ENCODE results near the gene TULP4.

GRCh38 chr6:158498362-158498761 is 186.1 kb downstream of the TULP4 start:
- TF ChIP-seq REST (IDR thresholded peaks at IDR 0.05) (no peak), JUNB (IDR thresholded peaks at IDR 0.05) (no peak), CHD2 (IDR thresholded peaks at IDR 0.05; ENCODE audit: low read length, partially characterized antibody) (no peak), EP300 (IDR thresholded peaks at IDR 0.05) (no peak), RAD21 (conservative IDR thresholded peaks at IDR 0.05 in 1 of 2, IDR thresholded peaks at IDR 0.05 in 1 of 2) (no peak)
- TF ChIP-seq, protein P1, sequence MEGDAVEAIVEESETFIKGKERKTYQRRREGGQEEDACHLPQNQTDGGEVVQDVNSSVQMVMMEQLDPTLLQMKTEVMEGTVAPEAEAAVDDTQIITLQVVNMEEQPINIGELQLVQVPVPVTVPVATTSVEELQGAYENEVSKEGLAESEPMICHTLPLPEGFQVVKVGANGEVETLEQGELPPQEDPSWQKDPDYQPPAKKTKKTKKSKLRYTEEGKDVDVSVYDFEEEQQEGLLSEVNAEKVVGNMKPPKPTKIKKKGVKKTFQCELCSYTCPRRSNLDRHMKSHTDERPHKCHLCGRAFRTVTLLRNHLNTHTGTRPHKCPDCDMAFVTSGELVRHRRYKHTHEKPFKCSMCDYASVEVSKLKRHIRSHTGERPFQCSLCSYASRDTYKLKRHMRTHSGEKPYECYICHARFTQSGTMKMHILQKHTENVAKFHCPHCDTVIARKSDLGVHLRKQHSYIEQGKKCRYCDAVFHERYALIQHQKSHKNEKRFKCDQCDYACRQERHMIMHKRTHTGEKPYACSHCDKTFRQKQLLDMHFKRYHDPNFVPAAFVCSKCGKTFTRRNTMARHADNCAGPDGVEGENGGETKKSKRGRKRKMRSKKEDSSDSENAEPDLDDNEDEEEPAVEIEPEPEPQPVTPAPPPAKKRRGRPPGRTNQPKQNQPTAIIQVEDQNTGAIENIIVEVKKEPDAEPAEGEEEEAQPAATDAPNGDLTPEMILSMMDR (IDR thresholded peaks at IDR 0.05) = no peak
- TF ChIP-seq, protein P2, sequence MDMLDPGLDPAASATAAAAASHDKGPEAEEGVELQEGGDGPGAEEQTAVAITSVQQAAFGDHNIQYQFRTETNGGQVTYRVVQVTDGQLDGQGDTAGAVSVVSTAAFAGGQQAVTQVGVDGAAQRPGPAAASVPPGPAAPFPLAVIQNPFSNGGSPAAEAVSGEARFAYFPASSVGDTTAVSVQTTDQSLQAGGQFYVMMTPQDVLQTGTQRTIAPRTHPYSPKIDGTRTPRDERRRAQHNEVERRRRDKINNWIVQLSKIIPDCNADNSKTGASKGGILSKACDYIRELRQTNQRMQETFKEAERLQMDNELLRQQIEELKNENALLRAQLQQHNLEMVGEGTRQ (IDR thresholded peaks at IDR 0.05) = no peak
